HG03097 (cell line): Measurements from ENCODE around the gene PEX7.
"Not testable (repeated sequence)": the region's sequence is repeated elsewhere in the genome, so short reads cannot be mapped to it uniquely, and the experiment has no call there.

Experiments used
- ATAC-seq: cut with Tn5 transposase; IDR thresholded peaks from one replicate; pipeline ENCODE4 v1.9.1; 2021; ENCODE audit not compliant: unreplicated experiment, low FRiP score

PEX7 gene

DNA sequence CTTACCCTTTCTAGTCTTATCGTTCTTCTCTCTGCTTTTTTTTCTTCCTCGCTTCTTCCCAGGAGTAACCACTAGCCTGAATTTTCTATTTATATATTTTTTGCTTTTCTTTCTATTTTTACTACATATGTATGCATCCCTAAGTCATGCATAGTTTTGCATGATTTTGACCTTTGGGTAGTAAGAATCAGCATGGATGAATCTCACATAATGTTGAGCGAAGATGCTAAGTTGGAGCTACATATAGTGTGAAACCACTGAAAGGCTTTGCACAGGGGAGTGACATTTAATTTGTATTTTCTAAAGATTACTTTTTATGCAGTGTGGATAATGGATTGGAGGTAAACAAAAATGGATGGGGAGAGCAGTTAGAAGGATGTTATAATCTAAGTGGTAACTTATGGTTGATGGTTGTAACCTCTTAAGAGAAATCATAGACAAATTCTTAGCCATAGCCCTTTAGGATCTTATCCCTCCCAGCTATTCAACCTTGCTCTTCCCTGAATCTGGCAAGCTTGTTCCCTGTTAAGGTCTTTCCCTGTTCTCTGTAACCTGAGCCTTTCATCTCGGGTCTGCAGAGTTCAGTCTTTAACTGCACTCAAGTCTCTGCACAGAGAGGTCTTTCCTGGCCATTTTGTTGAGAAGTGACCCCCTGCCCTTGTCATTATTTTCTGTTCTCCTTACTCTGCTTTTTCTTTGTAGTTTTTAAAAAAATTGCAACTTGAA lies 18.0 kb downstream of the PEX7 start:
- ATAC-seq, result no peak

DNA sequence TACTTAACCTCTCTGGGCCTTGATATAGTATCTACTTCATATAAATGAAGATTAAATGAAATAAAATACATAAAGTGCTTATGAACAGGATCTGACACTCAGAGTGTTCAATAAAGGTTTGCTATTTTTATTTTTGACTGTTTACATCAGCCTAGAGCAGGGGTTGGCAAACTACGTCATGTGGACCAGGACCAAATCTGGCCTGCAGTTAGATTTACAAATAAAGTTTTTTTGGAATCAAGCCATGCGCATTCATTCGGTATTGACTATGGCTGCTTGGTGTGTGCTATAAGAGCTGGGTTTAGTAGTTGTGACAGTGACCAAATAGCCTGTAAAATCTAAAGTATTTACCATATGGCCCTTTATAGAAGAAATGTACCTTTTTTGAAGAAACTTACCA lies 20.8 kb downstream of the PEX7 start:
- no peak for ATAC-seq

DNA sequence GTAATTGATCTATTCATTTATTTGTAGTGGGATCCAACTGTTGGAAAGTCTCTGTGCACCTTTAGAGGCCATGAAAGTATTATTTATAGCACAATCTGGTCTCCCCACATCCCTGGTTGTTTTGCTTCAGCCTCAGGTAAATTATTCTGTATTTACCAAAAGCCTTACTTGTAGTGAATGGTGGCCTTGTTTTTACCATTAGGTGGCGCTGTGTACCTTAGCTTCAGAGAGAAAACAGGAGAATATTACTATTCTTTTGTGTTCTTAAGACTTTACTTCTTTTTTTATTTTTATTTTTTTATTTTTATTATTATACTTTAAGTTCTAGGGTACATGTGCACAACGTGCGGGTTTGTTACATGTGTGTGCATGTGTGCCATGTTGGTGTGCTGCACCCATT lies 23.7 kb downstream of the PEX7 start:
- ATAC-seq, result no peak

DNA sequence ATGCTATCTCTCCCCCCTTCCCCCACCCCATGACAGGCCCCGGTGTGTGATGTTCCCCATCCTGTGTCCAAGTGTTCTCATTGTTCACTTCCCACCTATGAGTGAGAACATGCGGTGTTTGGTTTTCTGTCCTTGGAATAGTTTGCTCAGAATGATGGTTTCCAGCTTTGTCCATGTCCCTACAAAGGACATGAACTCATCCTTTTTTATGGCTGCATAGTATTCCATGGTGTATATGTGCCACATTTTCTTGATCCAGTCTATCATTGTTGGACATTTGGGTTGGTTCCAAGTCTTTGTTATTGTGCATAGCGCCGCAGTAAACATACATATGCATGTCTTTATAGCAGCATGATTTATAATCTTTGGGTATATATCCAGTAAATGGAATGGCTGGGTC lies 24.1 kb downstream of the PEX7 start:
- ATAC-seq, result not testable (repeated sequence)

DNA sequence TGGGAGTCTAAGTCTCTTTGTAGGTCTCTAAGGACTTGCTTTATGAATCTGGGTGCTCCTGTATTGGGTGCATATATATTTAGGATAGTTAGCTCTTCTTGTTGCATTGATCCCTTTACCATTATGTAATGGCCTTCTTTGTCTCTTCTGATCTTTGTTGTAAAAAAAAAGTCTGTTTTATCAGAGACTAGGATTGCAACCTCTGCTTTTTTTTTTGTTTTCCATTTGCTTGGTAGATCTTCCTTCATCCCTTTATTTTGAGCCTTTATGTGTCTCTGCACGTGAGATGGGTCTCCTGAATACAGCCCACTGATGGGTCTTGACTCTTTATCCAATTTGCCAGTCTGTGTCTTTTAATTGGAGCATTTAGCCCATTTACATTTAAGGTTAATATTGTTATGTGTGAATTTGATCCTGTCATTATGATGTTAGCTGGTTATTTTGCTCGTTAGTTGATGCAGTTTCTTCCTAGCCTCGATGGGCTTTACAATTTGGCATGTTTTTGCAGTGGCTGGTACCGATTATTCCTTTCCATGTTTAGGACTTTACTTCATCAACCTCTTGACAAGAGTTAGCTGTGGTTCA lies 27.7 kb downstream of the PEX7 start:
- ATAC-seq, result not testable (repeated sequence)

DNA sequence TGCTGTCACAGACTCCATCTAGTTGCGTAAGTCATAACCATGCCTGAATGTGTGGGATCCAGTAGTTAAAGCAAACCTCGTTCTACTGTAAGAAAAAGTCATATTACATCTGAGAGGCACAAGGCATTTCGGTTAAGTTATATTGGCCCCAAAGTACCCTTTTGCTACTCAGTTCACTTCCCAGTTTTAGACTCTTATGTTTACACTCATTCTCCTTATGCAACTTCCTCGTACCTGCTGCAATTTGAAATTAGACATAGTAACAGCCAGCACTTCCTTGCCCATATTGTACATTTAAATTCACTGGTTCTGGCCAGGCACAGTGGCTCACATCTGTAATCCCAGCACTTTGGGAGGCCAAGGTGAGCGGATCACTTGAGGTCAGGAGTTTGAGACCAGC lies 37.0 kb downstream of the PEX7 start:
- no peak for ATAC-seq

DNA sequence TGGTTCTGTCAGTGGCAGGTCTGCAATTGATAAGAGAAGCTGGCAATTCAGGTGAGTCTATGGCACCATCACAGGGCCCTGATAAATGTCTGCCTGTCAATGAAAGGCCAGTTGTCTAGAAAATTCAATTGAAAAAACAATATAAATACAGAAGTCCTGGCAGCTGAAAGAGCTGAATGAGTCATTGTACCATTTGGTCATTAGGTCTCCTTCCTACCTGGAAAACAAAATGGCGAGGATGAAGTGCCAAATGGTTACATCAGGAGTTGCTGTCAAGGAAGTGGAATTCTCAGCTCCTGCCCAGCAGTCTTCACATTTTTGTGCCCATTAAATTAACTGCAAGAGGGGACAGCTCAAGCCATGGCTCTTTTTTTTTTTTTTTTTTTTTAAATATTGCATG lies 37.7 kb downstream of the PEX7 start:
- no peak for ATAC-seq

DNA sequence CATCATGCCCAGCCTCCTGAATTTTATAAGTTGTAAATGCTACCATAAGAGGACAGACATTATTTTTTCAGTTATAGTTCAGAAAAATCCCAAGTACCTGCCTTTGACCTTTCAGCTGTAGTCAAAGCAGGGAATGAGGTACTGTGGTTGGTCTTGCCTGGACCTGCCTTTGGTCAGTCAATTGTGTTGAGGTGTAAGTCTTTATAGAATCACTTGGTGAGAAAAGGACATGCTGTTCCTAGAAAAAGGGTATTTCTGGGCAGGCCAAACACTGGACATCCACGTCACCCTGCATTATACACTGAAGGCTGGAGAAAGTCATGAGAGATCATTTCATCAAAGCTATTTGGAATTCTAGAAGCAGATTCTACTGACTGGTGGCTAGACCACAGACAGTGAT lies 40.3 kb downstream of the PEX7 start:
- no peak for ATAC-seq

DNA sequence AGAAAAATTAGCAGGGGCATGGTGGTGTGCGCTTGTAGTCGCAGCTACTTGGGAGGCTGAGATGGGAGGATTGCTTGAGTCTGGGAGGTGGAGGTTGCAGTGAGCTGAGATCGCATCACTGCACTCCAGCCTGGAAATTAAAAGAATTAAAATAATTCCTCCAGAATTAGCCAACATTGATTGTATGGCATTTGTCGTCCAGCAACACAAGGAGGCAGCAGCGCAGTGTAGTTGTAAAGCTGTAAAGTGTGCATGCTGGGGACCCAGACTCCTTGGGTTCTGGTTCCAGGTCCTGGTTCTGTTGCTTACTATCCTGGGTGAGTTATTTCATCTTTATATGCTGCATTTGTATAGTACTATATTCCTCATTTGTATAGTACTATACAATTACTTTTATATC lies 41.4 kb downstream of the PEX7 start:
- ATAC-seq, result no peak

DNA sequence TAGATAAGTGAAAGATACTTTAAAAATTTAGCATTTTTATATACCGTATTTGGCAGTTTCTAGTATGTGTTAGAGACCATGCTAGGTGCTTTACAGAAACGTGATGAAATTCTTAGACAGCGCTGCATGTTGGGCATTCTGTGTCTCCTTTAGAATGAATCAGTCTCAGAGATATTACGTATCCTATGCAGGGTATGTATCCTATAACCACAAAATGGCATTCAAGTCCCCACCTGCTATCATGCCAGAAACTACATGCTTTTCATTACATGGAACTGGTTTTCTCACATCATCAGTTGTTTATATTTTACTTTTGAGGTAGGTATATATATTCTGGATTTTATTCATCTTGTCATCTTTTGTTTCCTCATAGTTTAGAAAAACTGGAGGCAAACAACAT lies 42.3 kb downstream of the PEX7 start:
- no peak for ATAC-seq

DNA sequence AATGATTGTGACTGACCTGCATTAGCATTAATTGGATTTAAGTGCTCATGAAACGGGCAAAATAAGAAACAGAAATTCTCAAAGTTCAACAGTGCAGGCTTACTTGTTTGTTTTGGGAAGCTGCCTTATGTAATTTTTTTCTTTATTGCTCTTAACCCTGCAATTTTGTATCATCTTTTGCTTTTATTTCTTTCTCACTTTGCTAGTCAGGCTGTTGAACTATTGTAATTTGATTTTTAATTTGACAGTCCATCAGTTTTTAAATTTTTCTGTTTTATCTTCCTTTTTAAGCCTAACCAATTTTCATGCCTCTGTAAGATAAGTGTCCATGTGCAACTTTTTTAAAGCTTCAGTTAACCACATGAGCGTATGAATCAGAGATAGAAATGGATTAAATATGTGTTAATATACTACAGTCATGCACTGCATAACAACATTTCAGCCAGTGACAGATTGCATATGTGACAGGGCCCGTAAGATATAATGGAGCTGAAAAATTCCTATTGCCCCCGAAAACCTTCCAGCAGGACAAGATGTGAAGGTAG lies 44.6 kb downstream of the PEX7 start:
- no peak for ATAC-seq

DNA sequence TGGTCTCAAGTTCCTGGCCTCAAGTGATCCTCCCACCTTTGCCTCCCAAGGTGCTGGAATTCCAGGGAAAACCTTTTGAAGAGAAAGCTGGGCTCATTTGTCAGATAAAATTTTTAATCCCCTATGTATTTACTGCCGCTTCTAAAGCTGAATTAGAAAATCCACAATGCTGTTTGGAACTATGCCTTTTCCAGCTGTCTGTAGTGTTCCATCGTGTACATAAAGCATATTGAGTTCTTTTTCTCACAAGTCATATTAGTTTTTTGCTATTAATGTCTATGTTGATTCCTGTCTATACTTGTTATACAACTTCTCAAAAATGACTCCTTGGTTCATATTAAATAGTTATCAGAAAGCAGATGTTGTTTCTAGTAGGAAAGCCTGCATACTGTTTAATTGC lies 47.1 kb downstream of the PEX7 start:
- ATAC-seq, result no peak

DNA sequence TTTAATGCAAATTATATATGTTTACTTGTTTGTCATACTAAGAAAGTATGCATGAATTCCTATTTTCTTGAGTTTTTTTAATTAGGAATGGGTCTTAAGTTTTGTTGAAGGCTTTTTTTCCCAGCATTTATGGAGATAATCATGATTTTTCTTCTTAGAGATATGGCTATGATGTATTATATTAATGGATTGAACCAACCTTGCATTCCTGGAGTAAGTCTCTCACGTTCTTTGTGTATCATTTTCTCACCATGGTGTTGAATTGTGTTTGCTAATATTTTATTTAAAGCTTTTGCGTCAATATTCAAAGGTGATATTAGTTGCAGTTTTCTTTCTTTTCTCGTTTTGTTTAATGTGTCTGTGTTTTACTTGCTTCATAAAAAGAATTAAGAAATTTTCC lies 51.4 kb downstream of the PEX7 start:
- ATAC-seq, result no peak

DNA sequence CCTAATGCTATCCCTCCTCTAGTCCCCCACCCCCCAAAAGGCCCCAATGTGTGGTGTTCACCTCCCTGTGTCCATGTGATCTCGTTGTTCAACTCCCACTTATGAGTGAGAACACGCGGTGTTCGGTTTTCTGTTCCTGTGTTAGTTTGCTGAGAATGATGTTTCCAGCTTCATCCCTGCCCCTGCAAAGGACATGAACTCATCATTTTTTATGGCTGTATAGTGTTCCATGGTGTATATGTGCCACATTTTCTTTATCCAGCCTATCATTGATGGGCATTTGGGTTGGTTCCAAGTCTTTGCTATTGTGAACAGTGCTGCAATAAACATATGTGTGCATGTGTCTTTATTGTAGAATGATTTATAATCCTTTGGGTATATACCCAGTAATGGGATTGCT lies 54.1 kb downstream of the PEX7 start:
- ATAC-seq, result not testable (repeated sequence)

DNA sequence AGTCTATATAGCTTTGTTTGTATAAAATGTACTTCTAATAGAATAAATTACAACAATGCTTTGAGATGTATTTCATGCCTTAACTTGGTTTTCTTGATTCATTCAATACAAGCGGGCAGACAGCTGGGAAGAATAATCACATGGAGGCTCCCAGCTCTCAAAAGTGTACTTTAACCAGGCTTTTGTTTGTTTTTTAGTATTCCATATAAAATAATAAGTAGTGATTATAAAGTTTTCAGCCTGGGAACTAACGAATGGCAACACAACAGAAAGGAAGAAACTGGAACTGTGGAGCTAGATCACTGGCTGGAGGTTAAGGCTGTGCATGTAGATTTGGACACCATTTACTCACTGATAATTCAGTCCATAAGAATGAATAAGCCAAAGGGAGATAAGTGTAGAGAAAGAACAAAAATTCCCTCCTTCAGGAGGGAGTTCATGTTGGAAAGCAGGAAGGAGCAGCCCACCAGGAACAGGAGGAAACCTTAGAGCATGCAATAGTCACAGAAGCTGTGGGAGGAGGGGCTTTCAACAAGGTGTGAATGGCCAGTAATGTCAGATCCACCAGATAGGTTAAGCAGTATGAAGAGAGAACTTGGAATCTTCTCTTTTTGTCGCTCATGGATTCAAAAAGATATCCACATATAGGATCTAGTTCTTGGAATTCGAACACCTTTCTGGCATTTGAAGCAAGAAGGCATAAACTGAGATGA lies 58.5 kb downstream of the PEX7 start:
- no peak for ATAC-seq

DNA sequence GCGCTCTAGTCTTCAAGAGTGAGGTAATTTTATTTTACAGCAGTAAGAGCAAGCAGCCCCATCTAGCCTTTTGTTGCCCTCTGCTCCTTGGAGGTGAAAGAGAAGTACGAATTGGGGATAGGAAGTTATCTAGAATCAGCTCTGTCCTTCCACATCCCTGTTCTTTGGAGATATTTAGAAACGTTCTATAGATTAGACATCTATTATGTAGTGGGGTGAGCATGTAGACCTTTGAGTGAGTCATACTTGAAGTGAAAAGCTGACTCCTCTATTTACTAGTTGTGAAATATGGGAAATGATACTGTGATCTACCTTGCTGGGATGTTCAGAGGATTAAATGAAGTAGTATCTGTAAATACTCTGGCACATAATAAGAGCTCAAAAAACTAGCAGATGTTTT lies 63.7 kb downstream of the PEX7 start:
- no peak for ATAC-seq

DNA sequence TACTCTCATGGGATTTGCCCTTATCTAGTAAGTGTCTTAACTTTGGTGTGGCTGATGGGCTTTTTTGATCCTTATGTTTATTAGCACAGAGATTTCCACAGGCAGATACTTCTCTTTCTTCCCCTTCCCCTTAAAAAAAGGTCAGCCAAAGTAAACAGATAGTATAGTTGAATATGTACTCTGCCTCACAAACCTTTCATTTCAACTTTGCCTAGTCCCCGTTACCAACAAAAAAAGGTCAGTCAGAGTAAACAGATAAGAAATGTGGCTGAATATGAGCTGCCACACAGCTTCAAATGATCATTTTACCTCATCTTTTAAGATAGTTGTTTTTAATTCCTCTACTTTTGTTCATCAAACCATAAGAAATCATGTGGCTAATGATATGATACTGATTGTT lies 65.6 kb downstream of the PEX7 start:
- no peak for ATAC-seq

DNA sequence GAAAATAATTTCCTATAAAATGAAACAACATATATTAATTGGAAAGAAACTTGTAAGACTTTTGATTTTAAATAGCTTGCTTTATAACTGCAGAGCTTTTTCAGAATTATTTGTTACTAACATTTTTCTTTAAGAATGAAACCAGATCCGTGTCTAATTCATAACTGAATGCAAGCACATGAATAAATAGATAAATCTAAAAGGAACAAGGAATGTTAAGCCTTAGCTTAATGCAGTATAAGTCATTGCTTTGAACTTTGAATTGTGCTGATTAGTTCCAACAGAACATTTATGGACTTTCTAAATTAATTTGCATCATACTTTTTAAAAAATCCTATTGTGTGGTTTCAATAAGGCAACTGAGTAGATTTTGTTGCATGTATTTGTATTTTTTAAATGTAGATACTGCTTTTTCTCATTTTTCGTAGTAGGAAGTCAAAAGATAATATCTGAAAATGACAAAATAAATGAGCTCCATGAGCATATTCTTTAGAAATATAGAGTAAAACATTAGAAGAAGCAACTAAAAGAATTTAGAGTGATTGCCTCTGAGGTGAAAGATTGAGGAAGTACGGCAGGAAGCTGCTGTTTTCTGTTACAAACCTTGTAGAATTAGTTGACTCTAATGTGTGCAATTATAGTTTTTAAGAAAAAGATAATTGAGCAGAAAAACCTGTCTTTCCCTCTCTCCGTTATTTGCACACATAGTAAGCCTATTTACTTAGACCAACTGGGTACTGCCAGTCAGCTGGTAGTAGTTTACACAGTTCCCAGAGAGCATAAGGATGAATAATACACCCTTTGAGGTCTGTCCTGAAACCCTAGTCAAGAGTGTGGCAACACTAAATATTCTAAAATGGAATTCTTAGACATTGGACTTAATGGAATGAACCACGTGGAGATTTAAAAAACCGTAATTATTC lies 67.1 kb downstream of the PEX7 start:
- no peak for ATAC-seq

DNA sequence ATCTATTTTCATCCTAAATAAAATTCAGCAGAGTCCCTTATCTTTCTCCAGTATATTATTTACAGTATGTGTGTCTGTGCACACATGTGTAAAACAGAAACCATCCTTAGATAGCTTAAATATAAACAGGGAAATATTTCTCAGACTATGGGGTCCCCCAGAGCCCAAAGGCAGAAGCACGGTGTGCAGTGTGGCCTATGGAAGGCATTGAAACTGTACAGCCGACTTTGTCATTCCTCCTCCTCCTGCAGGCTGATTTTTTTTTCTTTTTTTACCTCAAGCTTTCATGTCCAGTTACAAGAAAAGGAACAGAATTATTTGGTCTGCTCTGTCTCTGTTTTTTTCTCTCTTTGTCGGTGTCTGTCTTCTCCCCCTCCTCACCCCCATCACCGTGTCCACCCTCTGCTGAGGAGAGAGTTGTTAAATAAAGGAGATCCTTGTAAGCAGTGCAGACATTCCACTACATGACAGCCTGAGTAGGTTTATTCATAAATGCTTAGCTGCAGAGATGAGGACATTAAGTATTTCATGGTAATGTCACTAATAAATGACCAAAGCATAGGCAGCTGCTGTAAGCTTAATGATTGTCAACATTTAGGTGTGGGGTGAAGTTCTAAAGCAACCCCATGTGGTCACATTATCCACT lies 67.9 kb downstream of the PEX7 start:
- ATAC-seq, result no peak

DNA sequence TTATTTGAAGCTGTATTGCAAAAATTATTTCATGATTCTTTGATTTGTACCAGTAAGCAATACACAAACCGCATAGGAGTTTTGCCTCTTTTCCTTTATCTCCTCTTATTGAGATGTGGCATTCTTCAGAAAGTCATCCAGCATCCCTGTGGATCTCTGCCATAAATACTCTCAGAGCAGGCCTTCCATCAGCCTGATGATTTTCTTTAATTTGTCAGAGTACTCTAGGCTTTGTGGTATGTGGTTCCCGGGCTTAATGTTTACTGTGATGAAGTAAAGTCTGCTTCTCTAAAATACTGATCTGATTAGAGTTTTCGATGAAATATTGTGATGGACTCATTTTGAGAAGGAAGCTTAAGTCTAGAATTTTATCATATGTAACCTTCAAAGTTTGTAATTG lies 68.6 kb downstream of the PEX7 start:
- no peak for ATAC-seq
